ENCODE measurements around the gene ROCK1.

DNA sequence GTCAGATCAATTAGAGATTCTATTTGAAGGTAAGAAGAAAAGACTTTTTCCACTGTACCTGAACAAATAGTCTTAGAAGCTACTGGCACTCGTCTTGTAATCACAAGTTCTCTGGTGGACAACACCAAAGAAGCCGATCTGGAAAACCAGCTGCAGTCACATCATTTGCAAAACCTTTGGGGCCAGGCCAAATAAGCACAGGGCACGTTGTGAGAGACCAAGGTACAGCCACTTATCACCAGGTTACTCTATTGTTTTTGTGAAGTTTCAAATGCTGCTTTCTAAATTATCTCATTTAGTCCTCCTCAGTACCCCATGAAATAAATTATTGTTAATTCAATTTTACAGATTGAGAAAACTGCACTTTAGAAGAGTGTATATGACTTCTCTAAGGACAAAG, 18.5 kb downstream of the ROCK1 start:
- TF ChIP-seq, protein P1, sequence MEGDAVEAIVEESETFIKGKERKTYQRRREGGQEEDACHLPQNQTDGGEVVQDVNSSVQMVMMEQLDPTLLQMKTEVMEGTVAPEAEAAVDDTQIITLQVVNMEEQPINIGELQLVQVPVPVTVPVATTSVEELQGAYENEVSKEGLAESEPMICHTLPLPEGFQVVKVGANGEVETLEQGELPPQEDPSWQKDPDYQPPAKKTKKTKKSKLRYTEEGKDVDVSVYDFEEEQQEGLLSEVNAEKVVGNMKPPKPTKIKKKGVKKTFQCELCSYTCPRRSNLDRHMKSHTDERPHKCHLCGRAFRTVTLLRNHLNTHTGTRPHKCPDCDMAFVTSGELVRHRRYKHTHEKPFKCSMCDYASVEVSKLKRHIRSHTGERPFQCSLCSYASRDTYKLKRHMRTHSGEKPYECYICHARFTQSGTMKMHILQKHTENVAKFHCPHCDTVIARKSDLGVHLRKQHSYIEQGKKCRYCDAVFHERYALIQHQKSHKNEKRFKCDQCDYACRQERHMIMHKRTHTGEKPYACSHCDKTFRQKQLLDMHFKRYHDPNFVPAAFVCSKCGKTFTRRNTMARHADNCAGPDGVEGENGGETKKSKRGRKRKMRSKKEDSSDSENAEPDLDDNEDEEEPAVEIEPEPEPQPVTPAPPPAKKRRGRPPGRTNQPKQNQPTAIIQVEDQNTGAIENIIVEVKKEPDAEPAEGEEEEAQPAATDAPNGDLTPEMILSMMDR (IDR thresholded peaks at IDR 0.05) = no peak
- TF ChIP-seq POLR2A (IDR thresholded peaks at IDR 0.05) = no peak

All from body of pancreas (tissue), 4 donors.